ENCODE data around the gene NPIPB2. TPM values are rescaled to one million over a fixed set of nuclear protein-coding genes. Genes with fewer than 3 reads are reported as not detected.

Gene NPIPB2
- total RNA-seq, 1 experiment from 2014 or later = 12.5 TPM

DNA sequence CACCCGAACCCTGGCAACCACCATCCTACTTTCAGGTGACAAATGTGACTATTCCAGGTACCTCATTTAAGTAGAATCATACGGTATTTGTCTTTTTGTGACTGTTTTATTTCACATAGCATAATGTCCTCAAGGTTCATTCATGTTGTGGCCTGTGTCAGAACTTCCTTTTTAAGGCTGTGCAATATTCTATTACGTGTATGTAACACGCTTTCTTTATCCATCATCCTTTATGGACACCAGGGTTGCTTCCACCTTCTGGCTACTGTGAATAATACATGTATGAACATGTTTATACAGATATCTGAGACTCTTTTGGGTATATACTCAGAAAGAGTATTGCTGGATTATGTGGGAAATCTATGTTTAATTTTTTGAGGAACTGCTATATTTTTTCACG is 61.8 kb downstream of the NPIPB2 start:
- H3T11ph ChIP-seq (ENCODE audit: low read length) = no peak overlapping the region
- H3K23ac ChIP-seq (ENCODE audit: insufficient read length, low read depth, low read length) = no peak overlapping the region
- H3K4me1 ChIP-seq (ENCODE audit: insufficient read depth, low read length) = no peaks in the 10 kb centered on the region
- H2BK5ac ChIP-seq (ENCODE audit: insufficient read length, low read length) = no peak overlapping the region
- TF ChIP-seq CTCF (conservative IDR thresholded peaks at IDR 0.05) = no peak
- H3K23me2 ChIP-seq (ENCODE audit: insufficient read length, low read depth, low read length, poor library complexity, severe bottlenecking) = no peaks in the 10 kb centered on the region
- no peak overlapping the region for H3K4me2 ChIP-seq (ENCODE audit: insufficient read depth, insufficient read length, low read length)
- no peak overlapping the region for H2BK120ac ChIP-seq (ENCODE audit: low read depth, low read length, poor library complexity, severe bottlenecking)
- H3K14ac ChIP-seq (ENCODE audit: insufficient read depth, low read length) = no peak overlapping the region
- H2AFZ ChIP-seq (ENCODE audit: low read length) = no peak overlapping the region
- DNase-seq = no peak
- H3K18ac ChIP-seq (ENCODE audit: insufficient read length, low read depth, low read length) = no peak overlapping the region
- no peaks in the 10 kb centered on the region for H3K79me1 ChIP-seq (ENCODE audit: insufficient read depth, low read depth, low read length, poor library complexity, severe bottlenecking)
- H3K79me2 ChIP-seq (ENCODE audit: insufficient read depth, low read length) = no peaks in the 10 kb centered on the region
- no peak overlapping the region for H2BK15ac ChIP-seq (ENCODE audit: low read depth, low read length)
- H3K27ac Mint-ChIP-seq = no peak overlapping the region
- H2AK5ac ChIP-seq (ENCODE audit: insufficient read length, low read length) = no peak overlapping the region
- no peaks in the 10 kb centered on the region for H3K4me1 Mint-ChIP-seq
- H3K9ac ChIP-seq (ENCODE audit: extremely low read depth, insufficient read length, low read length) = no peak overlapping the region
- H3K27me3 ChIP-seq (ENCODE audit: insufficient read depth, low read length) = no peaks in the 10 kb centered on the region
- H2BK12ac ChIP-seq (ENCODE audit: insufficient read length, low read depth, low read length) = no peak overlapping the region
- no peak overlapping the region for H4K5ac ChIP-seq (ENCODE audit: insufficient read length, low read depth, low read length)
- no peaks in the 10 kb centered on the region for H3K27me3 Mint-ChIP-seq (ENCODE audit: low read depth)
- no peaks in the 10 kb centered on the region for H3K9me3 ChIP-seq (ENCODE audit: control insufficient read depth, low read depth, low read length)
- no peak overlapping the region for H3K27ac ChIP-seq (ENCODE audit: insufficient read length, low read depth, low read length)
- no peaks in the 10 kb centered on the region for H3K9me3 Mint-ChIP-seq
- H3K4ac ChIP-seq (ENCODE audit: low read depth, low read length) = no peak overlapping the region
- no peak overlapping the region for H3K4me3 Mint-ChIP-seq
- no peak overlapping the region for H4K8ac ChIP-seq (replicated peaks; ENCODE audit: insufficient read length, low read depth, low read length)
- H3K56ac ChIP-seq (ENCODE audit: insufficient read length, low read depth, low read length) = no peak overlapping the region
- no peaks in the 10 kb centered on the region for H4K20me1 ChIP-seq (ENCODE audit: control insufficient read depth, insufficient read depth, insufficient read length)
- H2BK20ac ChIP-seq (ENCODE audit: low read depth, low read length, poor library complexity, severe bottlenecking) = no peak overlapping the region
- no CpG with 5 or more reads among the region's 5 CpGs for WGBS (ENCODE audit: extremely low coverage, insufficient read length, low lambda C conversion rate)
- H3K36me3 Mint-ChIP-seq (ENCODE audit: insufficient read depth in 1 of 3, low read depth in 3 of 3) = peaks cover 32 to 84% (median 62%) of the 10 kb centered on the region in 3 experiments
- no peak overlapping the region for H4K91ac ChIP-seq (ENCODE audit: insufficient read length, low read depth, low read length)
